Activated CD4-positive, alpha-beta T cell treated with anti-CD3 and anti-CD28 coated beads, Interleukin-2, Interleukin-6, amounts not matched to agents 100 ng/mL and 50 ng/mL, durations not matched to agents 16 hours and 8 hours (primary cell): ENCODE measurements around the gene GEMIN2.
"Not testable (repeated sequence)": the region's sequence is repeated elsewhere in the genome, so short reads cannot be mapped to it uniquely, and the experiment has no call there.

ENCODE experiments used
- DNase-seq: peaks from one replicate; pipeline ENCODE4 v3.0.0-alpha.2; 2020

GEMIN2 gene

GRCh38 chr14:39179042-39179441 is 64.9 kb downstream of the GEMIN2 start:
- no peak for DNase-seq

- DNase-seq, result no peak
Observed at GRCh38 chr14:39180553-39180952, 66.4 kb downstream of the GEMIN2 start.

DNA sequence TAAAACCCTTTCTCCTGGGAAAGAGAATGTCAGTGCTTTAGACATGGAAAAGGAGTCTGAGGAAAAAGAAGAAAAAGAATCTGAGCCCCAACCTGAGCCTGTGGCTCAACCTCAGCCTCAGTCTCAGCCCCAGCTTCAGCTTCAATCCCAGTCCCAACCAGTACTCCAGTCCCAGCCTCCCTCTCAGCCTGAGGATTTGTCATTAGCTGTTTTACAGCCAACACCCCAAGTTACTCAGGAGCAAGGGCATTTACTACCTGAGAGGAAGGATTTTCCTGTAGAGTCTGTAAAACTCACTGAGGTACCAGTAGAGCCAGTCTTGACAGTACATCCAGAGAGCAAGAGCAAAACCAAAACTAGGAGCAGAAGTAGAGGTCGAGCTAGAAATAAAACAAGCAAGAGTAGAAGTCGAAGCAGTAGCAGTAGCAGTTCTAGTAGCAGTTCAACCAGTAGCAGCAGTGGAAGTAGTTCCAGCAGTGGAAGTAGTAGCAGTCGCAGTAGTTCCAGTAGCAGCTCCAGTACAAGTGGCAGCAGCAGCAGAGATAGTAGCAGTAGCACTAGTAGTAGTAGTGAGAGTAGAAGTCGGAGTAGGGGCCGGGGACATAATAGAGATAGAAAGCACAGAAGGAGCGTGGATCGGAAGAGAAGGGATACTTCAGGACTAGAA is 67.0 kb downstream of the GEMIN2 start:
- DNase-seq, result no peak

- DNase-seq, result no peak
Observed at GRCh38 chr14:39181693-39182047, 67.5 kb downstream of the GEMIN2 start.

GRCh38 chr14:39182770-39183684 is 68.9 kb downstream of the GEMIN2 start:
- no peak for DNase-seq

DNA sequence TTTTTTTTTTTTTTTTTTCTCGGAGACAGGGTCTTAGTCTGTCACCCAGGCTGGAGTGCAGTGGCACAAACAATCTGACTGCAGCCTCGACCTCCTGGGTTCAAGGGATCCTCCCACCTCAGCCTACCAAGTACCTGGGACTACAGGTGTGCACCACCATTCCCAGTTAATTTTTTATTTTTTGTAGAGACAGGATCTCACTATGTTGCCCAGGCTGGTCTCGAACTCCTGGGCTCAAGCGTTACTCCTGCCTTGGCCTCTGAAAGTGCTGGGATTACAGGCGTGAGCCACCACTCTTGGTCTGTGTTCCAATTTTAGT is 69.5 kb downstream of the GEMIN2 start:
- not testable (repeated sequence) for DNase-seq

DNA sequence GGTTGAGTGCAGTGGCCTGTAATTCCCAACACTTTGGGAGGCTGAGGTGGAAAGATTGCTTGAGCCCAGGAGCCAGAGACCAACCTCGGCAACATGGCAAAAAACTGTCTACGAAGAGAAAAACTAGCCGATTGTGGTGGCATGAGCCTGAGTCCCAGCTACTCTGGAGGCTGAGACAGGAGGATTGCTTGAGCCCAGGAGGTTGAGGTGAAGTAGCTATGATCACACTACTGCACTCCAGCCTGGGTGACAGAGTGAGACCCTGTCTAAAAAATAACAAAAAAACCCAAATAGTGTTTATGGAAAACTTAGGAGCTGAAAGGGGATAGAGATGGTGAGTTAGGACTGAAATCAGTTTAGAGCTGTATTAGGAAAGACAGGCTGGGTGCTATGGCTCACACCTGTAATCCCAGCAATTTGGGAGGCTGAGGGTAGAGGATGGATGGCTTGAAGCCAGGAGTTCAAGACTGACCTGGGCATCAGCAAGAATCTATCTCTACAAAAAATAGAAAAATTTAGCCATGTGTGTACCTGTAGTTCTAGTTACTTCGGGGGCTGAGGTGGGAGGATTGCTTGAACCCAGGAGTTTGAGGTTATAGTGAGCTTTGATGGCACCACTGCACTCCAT is 70.6 kb downstream of the GEMIN2 start:
- DNase-seq, result no peak

DNA sequence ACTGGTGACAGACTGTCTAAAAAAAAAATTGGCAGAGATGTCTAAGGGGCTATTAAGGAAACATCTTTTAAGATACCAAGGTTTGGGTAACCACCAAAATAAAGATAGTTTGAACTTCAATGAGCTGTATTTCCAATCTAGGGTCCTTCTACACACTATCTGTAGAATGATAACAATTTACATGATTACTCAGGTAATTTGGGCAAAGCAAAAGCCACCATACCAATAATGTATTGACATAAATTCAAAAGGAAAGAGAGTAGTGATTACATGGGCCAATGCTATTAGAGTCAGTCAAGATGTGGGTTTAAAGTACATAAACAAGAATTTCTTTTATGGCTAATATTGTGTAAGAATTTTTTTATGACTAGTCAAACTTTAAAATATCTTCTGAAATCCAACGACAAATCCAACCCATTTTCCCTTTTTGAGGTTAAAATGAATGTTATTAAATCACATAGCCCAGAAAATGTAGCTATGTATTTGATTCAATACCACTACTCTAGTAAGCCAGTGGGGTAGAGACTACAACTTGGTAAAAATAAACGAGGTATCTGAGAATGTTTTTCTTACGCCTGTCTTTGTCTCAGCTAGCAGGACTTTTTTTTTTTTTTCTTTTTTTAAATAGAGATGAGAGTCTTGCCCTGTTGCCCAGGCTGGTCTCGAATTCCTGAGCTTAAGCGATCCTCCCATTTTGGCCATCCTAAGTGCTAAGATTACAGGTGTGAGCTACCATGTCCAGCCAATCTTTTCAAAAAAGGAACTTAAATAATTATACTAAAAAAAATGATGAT is 71.3 kb downstream of the GEMIN2 start:
- no peak for DNase-seq
